PC-9 (cell line): Measurements from ENCODE around the gene SLCO4C1.

ENCODE experiments used
- EZH2 ChIP-seq: fragments of 200-600 bp; sonication (generic); IDR thresholded peaks from 2 replicates; pipeline ENCODE4 v1.8.0; 2017; ENCODE audit warnings: antibody characterized with exemption, low read depth
- TF ChIP-seq, protein P1 (sequence below): fragments of 200-600 bp; sonication (generic); conservative IDR thresholded peaks from 2 replicates; pipeline ENCODE4 v1.6.1; 2017; ENCODE audit warnings: mixed run types, antibody characterized with exemption, mild to moderate bottlenecking, moderate library complexity

DNA sequence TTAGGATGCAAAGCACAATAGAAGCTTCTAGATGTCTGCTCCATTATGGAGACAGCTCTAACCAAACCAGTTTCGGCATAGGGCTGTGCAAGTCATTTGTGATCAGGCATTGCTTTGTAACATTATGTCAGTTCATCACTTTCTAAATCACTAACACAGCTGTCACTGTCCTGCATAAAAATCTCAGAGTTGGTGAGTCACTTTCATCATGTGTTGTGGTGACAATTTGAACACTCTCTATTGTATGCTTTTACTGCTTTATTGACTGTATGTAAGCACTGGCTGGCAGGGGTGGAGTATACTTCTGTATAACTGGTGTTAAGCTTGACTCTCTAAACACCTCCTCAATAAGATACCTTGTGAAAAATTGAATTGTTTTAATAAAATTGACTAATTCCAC, 77.9 kb downstream of the SLCO4C1 start:
- TF ChIP-seq, protein P1, sequence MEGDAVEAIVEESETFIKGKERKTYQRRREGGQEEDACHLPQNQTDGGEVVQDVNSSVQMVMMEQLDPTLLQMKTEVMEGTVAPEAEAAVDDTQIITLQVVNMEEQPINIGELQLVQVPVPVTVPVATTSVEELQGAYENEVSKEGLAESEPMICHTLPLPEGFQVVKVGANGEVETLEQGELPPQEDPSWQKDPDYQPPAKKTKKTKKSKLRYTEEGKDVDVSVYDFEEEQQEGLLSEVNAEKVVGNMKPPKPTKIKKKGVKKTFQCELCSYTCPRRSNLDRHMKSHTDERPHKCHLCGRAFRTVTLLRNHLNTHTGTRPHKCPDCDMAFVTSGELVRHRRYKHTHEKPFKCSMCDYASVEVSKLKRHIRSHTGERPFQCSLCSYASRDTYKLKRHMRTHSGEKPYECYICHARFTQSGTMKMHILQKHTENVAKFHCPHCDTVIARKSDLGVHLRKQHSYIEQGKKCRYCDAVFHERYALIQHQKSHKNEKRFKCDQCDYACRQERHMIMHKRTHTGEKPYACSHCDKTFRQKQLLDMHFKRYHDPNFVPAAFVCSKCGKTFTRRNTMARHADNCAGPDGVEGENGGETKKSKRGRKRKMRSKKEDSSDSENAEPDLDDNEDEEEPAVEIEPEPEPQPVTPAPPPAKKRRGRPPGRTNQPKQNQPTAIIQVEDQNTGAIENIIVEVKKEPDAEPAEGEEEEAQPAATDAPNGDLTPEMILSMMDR = no peak
- no peak for TF ChIP-seq EZH2
